Measurements from ENCODE around the gene AP4E1. TPM values are rescaled to one million over a fixed set of nuclear protein-coding genes. Genes with fewer than 3 reads are reported as not detected.

AP4E1 gene
- total RNA-seq, 6 donors from 2014 or later = 6.8 to 11.5 (median 9.4) TPM

DNA sequence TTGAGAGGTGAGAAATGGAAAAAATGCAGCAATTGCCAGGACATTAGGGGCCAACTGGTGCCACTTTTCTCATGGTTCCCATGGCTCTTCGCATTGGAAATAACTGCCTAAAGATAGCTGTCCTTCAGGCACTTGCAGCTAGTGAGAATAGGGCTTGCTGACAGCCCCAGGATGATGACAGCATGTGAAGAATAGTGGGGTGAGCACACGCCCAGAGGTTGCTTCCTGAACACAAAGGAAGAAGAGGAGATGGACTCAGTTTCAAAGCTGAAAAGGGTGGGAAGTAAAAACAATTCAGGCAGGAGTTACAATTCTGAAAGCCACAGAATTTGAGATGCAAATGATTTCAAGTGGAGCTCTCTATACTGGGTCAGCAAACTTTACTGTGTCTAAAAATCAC, 140.6 kb downstream of the AP4E1 start:
- 70 to 73% methylated on average over 2 of the region's 2 CpGs for WGBS, 2 donors
- ATAC-seq (ENCODE audit: low FRiP score in 2 of 2) = no peak
- H3K4me3 ChIP-seq = no peak overlapping the region
- no peaks in the 10 kb centered on the region for H3K27me3 ChIP-seq
- TF ChIP-seq POLR2AphosphoS5 (IDR thresholded peaks at IDR 0.05) = no peak
- TF ChIP-seq, protein P1, sequence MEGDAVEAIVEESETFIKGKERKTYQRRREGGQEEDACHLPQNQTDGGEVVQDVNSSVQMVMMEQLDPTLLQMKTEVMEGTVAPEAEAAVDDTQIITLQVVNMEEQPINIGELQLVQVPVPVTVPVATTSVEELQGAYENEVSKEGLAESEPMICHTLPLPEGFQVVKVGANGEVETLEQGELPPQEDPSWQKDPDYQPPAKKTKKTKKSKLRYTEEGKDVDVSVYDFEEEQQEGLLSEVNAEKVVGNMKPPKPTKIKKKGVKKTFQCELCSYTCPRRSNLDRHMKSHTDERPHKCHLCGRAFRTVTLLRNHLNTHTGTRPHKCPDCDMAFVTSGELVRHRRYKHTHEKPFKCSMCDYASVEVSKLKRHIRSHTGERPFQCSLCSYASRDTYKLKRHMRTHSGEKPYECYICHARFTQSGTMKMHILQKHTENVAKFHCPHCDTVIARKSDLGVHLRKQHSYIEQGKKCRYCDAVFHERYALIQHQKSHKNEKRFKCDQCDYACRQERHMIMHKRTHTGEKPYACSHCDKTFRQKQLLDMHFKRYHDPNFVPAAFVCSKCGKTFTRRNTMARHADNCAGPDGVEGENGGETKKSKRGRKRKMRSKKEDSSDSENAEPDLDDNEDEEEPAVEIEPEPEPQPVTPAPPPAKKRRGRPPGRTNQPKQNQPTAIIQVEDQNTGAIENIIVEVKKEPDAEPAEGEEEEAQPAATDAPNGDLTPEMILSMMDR (IDR thresholded peaks at IDR 0.05) = no peak
- no peak for TF ChIP-seq POLR2A (IDR thresholded peaks at IDR 0.05)
- no peak for TF ChIP-seq EP300 (IDR thresholded peaks at IDR 0.05)
- no peaks in the 10 kb centered on the region for H3K36me3 ChIP-seq
- H3K27ac ChIP-seq = no peak overlapping the region
- peaks cover 0 to 12% (median 5%) of the 10 kb centered on the region in 4 donors for H3K4me1 ChIP-seq
- no peak for DNase-seq
- no peaks in the 10 kb centered on the region for H3K9me3 ChIP-seq

DNA sequence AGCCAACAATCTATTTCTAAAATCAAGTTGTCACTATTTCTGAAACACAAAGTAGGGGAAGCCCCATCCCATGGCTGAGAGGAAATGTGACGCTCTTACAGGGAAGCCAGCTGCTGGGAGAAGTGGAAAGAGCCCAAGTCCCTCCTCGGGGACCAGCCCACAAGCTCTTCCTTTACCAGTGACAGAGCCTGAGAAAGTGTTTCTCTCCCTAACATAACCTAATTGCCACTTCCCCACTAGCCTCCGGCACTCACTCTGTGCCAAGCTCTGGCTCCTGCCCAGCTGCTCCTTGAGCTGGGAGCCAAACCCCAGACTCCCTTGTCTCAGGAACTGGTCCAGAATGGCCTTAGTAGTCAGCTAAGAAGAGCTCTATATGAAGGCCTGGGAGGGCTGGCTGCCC, 143.3 kb downstream of the AP4E1 start:
- DNase-seq = peak in 1 of 2 donors; percentile 30
- 14 to 20% methylated on average over 2 to 3 of the region's 3 CpGs for WGBS, 2 donors
- Histone ChIP-seq H3K9me3 (no peaks in the 10 kb centered on the region), H3K36me3 (no peaks in the 10 kb centered on the region), H3K4me1 (peaks cover 0 to 12% (median 5%) of the 10 kb centered on the region in 4 donors), H3K27ac (no peak overlapping the region), H3K27me3 (no peaks in the 10 kb centered on the region), H3K4me3 (no peak overlapping the region)
- TF ChIP-seq POLR2AphosphoS5 (IDR thresholded peaks at IDR 0.05) (peak in 1 of 2 donors; percentile 33), POLR2A (IDR thresholded peaks at IDR 0.05) (no peak)
- peak; percentile 38 to 69 for ATAC-seq (ENCODE audit: low FRiP score in 2 of 2)

DNA sequence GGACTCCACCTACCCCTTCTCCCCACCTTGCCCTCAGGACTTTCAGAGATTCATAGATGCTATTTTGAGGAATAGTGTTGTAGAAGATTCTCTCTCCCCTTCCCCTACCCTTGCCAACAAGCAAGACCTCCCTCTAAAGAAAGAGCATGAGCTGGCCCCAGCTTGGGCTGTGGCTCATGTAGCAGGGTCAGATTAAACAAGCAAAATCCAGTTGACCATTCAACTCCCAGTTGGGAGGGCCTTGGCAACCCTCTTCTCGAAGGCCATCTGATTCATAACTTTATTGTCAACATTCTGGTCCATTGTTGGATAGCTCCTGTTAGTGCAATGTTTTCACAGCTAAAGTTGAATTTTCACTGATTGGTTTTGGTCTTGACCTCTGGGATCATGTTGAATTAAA, 145.1 kb downstream of the AP4E1 start:
- Histone ChIP-seq H3K4me1 (peaks cover 0 to 12% (median 0%) of the 10 kb centered on the region in 4 donors), H3K4me3 (no peak overlapping the region), H3K27ac (no peak overlapping the region), H3K9me3 (no peaks in the 10 kb centered on the region), H3K27me3 (no peaks in the 10 kb centered on the region), H3K36me3 (no peaks in the 10 kb centered on the region)
- no peak for DNase-seq
- TF ChIP-seq EP300 (IDR thresholded peaks at IDR 0.05) (no peak), POLR2A (IDR thresholded peaks at IDR 0.05) (no peak), POLR2AphosphoS5 (IDR thresholded peaks at IDR 0.05) (no peak)
- TF ChIP-seq, protein P1 (IDR thresholded peaks at IDR 0.05) = no peak
- ATAC-seq (ENCODE audit: low FRiP score in 2 of 2) = no peak
- 68 to 100% methylated on average over 1 of the region's 1 CpG for WGBS, 2 donors

DNA sequence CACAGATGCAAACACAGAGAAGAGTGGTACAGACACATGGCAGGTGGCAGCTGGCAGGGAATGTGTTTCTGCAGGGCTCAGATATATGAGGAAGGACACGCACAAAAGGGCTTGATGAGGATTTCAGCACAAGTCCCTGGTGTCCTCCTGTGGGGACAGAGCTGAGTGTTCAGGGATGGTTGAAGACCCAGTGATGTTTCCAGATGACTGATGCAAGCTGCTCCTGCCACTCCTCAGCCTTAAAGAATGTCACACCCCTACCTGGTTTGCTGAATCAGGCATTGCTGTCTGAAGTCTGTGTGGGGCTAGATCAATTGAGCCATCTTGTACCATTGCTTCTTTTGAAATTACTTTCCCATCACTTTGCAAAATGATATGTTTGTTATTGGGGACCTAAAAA, 146.1 kb downstream of the AP4E1 start:
- Histone ChIP-seq H3K9me3 (no peaks in the 10 kb centered on the region), H3K27ac (no peak overlapping the region), H3K36me3 (no peaks in the 10 kb centered on the region), H3K27me3 (no peaks in the 10 kb centered on the region), H3K4me3 (no peak overlapping the region), H3K4me1 (peaks cover 0 to 12% (median 0%) of the 10 kb centered on the region in 4 donors)
- DNase-seq = no peak
- 96 to 100% methylated on average over 1 of the region's 1 CpG for WGBS, 2 donors
- ATAC-seq (ENCODE audit: low FRiP score in 2 of 2) = no peak
- TF ChIP-seq POLR2A (IDR thresholded peaks at IDR 0.05) (no peak), EP300 (IDR thresholded peaks at IDR 0.05) (no peak), POLR2AphosphoS5 (IDR thresholded peaks at IDR 0.05) (no peak)
- TF ChIP-seq, protein P1 (IDR thresholded peaks at IDR 0.05) = no peak

Other genes starting within 250 kb of the AP4E1 start
- gene TRPM7, start 221.9 kb upstream of the AP4E1 start, total RNA-seq = 10 to 100 TPM; 31.4 to 74.3 (median 37.3) TPM
- 100 to 1,000 TPM in 4 of 6 donors, 10 to 100 TPM in 2; 65.0 to 128 (median 111) TPM for gene SPPL2A, start 143.0 kb upstream of the AP4E1 start, total RNA-seq
- gene TNFAIP8L3, start 186.2 kb downstream of the AP4E1 start, total RNA-seq = 10 to 100 TPM in 1 of 6 donors, 1 to 10 TPM in 5; 4.2 to 12.4 (median 7.1) TPM